WTC11 (cell line): Measurements from ENCODE around the gene RANBP3. TPM values are rescaled to one million over a fixed set of nuclear protein-coding genes. Genes with fewer than 3 reads are reported as not detected.
A peak's percentile ranks its signal among the peaks of the same experiment; 100 is the strongest.

Source experiments
- ATAC-seq: fragments of 200-7000 bp; cut with Tn5 transposase; 2 replicates; pipeline ENCODE4 v1.10.0; 2021; ENCODE audit warnings: mild to moderate bottlenecking, moderate library complexity
- CTCF ChIA-PET: fragments of 300-600 bp; sonication (Branson Sonifier 250); formaldehyde crosslinking; loops from one replicate; lab custom pipeline; 2021; ENCODE audit warnings: antibody characterized with exemption; lab: Charles Lee
- POLR2A ChIA-PET: fragments of 350-600 bp; sonication (Branson Sonifier 250); formaldehyde crosslinking; loops from one replicate; lab custom pipeline; 2021; ENCODE audit warnings: antibody characterized with exemption; lab: Charles Lee
- DNase-seq: peaks from one replicate; pipeline ENCODE4 v3.0.0; 2021; ENCODE audit warnings: low spot score
- H3K27ac Mint-ChIP-seq: 2 replicates; pipeline ENCODE4 v1.8.0; 2021; ENCODE audit warnings: mixed read lengths
- H3K27me3 Mint-ChIP-seq: 2 replicates; pipeline ENCODE4 v1.8.0; 2021; ENCODE audit warnings: low read depth, mild to moderate bottlenecking, moderate library complexity, mixed read lengths
- H3K36me3 Mint-ChIP-seq: 2 replicates; pipeline ENCODE4 v1.8.0; 2021; ENCODE audit warnings: mixed read lengths
- H3K4me1 Mint-ChIP-seq: 2 replicates; pipeline ENCODE4 v1.8.0; 2022; ENCODE audit warnings: mixed read lengths
- H3K4me3 Mint-ChIP-seq: 2 replicates; pipeline ENCODE4 v1.8.0; 2021; ENCODE audit warnings: mild to moderate bottlenecking, moderate library complexity, mixed read lengths
- H3K9me3 Mint-ChIP-seq: 2 replicates; pipeline ENCODE4 v1.8.0; 2021; ENCODE audit warnings: mixed read lengths
- ATF2 ChIP-seq: sonication (generic); formaldehyde crosslinking; IDR thresholded peaks from 2 replicates; pipeline ENCODE4 v1.8.1; 2022; ENCODE audit warnings: low read depth, missing genetic modification reagents, borderline replicate concordance
- ATF6 ChIP-seq: sonication (generic); formaldehyde crosslinking; IDR thresholded peaks from 2 replicates; pipeline ENCODE4 v1.8.1; 2023; ENCODE audit warnings: mild to moderate bottlenecking, missing genetic modification reagents
- CDX4 ChIP-seq: fragments of 250-450 bp; sonication (Bioruptor Pico); IDR thresholded peaks from 2 replicates; pipeline ENCODE4 v1.9.0; 2021; ENCODE audit warnings: moderate library complexity, mild to moderate bottlenecking, inconsistent platforms, borderline replicate concordance
- CREM ChIP-seq: sonication (generic); formaldehyde crosslinking; IDR thresholded peaks from 2 replicates; pipeline ENCODE4 v1.8.1; 2022; ENCODE audit warnings: mild to moderate bottlenecking, missing genetic modification reagents, moderate library complexity
- CTCF ChIP-seq: fragments of 200-600 bp; IDR thresholded peaks from 2 replicates; pipeline ENCODE4 v1.8.0; 2022; ENCODE audit warnings: antibody characterized with exemption
- ETV6 ChIP-seq: sonication (generic); formaldehyde crosslinking; IDR thresholded peaks from 2 replicates; pipeline ENCODE4 v1.8.1; 2022; ENCODE audit warnings: mild to moderate bottlenecking, missing genetic modification reagents
- FOXJ3 ChIP-seq: sonication (generic); formaldehyde crosslinking; IDR thresholded peaks from 2 replicates; pipeline ENCODE4 v1.9.0; 2021; ENCODE audit warnings: missing genetic modification reagents, mild to moderate bottlenecking, borderline replicate concordance
- FOXK1 ChIP-seq: sonication (generic); formaldehyde crosslinking; IDR thresholded peaks from 2 replicates; pipeline ENCODE4 v1.8.0; 2022; ENCODE audit warnings: mild to moderate bottlenecking, moderate library complexity, missing genetic modification reagents
- HMGA2 ChIP-seq: fragments of 250-450 bp; sonication (Bioruptor Pico); IDR thresholded peaks from 2 replicates; pipeline ENCODE4 v1.4.0; 2021; ENCODE audit warnings: mild to moderate bottlenecking, moderate library complexity
- HMGXB4 ChIP-seq: sonication (generic); formaldehyde crosslinking; IDR thresholded peaks from 2 replicates; pipeline ENCODE4 v1.8.1; 2023; ENCODE audit warnings: mild to moderate bottlenecking, moderate library complexity, missing genetic modification reagents
- MXD4 ChIP-seq: fragments of 250-450 bp; sonication (Bioruptor Pico); IDR thresholded peaks from 2 replicates; pipeline ENCODE4 v1.8.0; 2021; ENCODE audit warnings: mild to moderate bottlenecking, moderate library complexity, borderline replicate concordance
- NR1H2 ChIP-seq: sonication (generic); formaldehyde crosslinking; IDR thresholded peaks from 2 replicates; pipeline ENCODE4 v1.9.0; 2021; ENCODE audit warnings: mild to moderate bottlenecking, moderate library complexity, missing genetic modification reagents
- SOX15 ChIP-seq: fragments of 250-450 bp; sonication (Bioruptor Pico); IDR thresholded peaks from 2 replicates; pipeline ENCODE4 v1.9.0; 2021; ENCODE audit warnings: mild to moderate bottlenecking
- STAT6 ChIP-seq: sonication (generic); formaldehyde crosslinking; conservative IDR thresholded peaks from 2 replicates; pipeline ENCODE4 v1.8.1; 2023; ENCODE audit warnings: mild to moderate bottlenecking, low read depth, missing genetic modification reagents, moderate library complexity
- TEAD4 ChIP-seq: sonication (generic); formaldehyde crosslinking; IDR thresholded peaks from 2 replicates; pipeline ENCODE4 v1.8.0; 2022; ENCODE audit warnings: mild to moderate bottlenecking, missing genetic modification reagents
- ZMAT4 ChIP-seq: fragments of 250-450 bp; sonication (Bioruptor Pico); IDR thresholded peaks from 2 replicates; pipeline ENCODE4 v1.9.0; 2021; ENCODE audit warnings: mild to moderate bottlenecking
- ZNF219 ChIP-seq: sonication (generic); formaldehyde crosslinking; IDR thresholded peaks from 2 replicates; pipeline ENCODE4 v1.8.0; 2023; ENCODE audit warnings: missing genetic modification reagents, mild to moderate bottlenecking, borderline replicate concordance
- ZNF425 ChIP-seq: fragments of 250-450 bp; sonication (Bioruptor Pico); conservative IDR thresholded peaks from 2 replicates; pipeline ENCODE4 v1.9.0; 2021; ENCODE audit warnings: mild to moderate bottlenecking
- total RNA-seq: library from RNA; stranded (reverse); gene quantifications from 3 replicates; pipeline ENCODE4 v1.2.3, GENCODE V29; 2021

The RANBP3 gene
- total RNA-seq, 1 experiment from 2014 or later = 76.3 TPM

GRCh38 chr19:5948752-5949564 lies 29.0 kb downstream of the RANBP3 start:
- Mint-ChIP-seq H3K4me1 (peaks cover 69% of the 10 kb centered on the region), H3K4me3 (no peak overlapping the region), H3K9me3 (no peaks in the 10 kb centered on the region)
- no peak for DNase-seq
- no peak for ATAC-seq
- CTCF ChIA-PET = interaction anchor here (1.0 to 9.0 kb wide), 6 partner anchors 19 to 145 kb away, joined by 3 to 95 read pairs (median 6); no protein-coding TSS in a partner anchor
- no peak for TF ChIP-seq ZMAT4 (CRISPR knock-in tag)
- TF ChIP-seq TEAD4 (CRISPR knock-in tag) = no peak
- no peak for TF ChIP-seq NR1H2 (CRISPR knock-in tag)
- no peak for TF ChIP-seq FOXJ3
- TF ChIP-seq ATF6 = no peak
- TF ChIP-seq ZNF425 (CRISPR knock-in tag) = no peak
- TF ChIP-seq FOXK1 (CRISPR knock-in tag) = no peak
- TF ChIP-seq ATF2 (CRISPR knock-in tag) = no peak
- no peak for TF ChIP-seq ETV6 (CRISPR knock-in tag)
- TF ChIP-seq CREM (CRISPR knock-in tag) = no peak
- no peak for TF ChIP-seq ZNF219 (CRISPR knock-in tag)
- TF ChIP-seq HMGA2 = no peak
- TF ChIP-seq CTCF = no peak
- no peak for TF ChIP-seq CDX4 (CRISPR knock-in tag)
- no peak for TF ChIP-seq SOX15 (CRISPR knock-in tag)
- TF ChIP-seq HMGXB4 (CRISPR knock-in tag) = no peak
- TF ChIP-seq MXD4 (CRISPR knock-in tag) = no peak
- TF ChIP-seq STAT6 (CRISPR knock-in tag) = no peak
- TF ChIP-seq, all 79 proteins: peak for 0
- Mint-ChIP-seq H3K27me3 (no peaks in the 10 kb centered on the region; the same call in 1 of the 2 replicates), H3K36me3 (peaks cover 6% of the 10 kb centered on the region; the same call in 1 of the 2 replicates), H3K27ac (peak overlapping the region; percentile 42)
- POLR2A ChIA-PET = interaction anchor here (0.6 kb wide), 2 partner anchors 11 to 1541 kb away, joined by 3 to 6 read pairs; no protein-coding TSS in a partner anchor
